Measurements from ENCODE around the gene CBLN3.

GRCh38 chr14:24377126-24377525 is 52.3 kb downstream of the CBLN3 start:
- TF ChIP-seq CTCF (IDR thresholded peaks at IDR 0.05; ENCODE audit: low read length), result no peak
- TF ChIP-seq EZH2 (IDR thresholded peaks at IDR 0.05; ENCODE audit: borderline replicate concordance, low read length), result no peak

All from OCI-LY1 (cell line).